ENCODE data around the gene RAB18. TPM values are rescaled to one million over a fixed set of nuclear protein-coding genes. Genes with fewer than 3 reads are reported as not detected.

RAB18 gene
- polyA plus RNA-seq, 1 experiment = 15.6 TPM

GRCh38 chr10:27578316-27578715 lies 74.2 kb downstream of the RAB18 start:
- Histone ChIP-seq H3K4me3 (ENCODE audit: low read depth, low read length) (no peak overlapping the region), H3K36me3 (ENCODE audit: control insufficient read depth, insufficient read depth, low read length) (no peaks in the 10 kb centered on the region), H3K27me3 (ENCODE audit: control insufficient read depth, insufficient read depth, low read length) (no peaks in the 10 kb centered on the region)
- ChIA-PET POLR2A (no interaction called here), CTCF (interaction anchor here (0.6 kb wide), 1 partner anchor 13 kb away, joined by 3 read pairs; no protein-coding TSS in a partner anchor)
- no peak for TF ChIP-seq CTCF (IDR thresholded peaks at IDR 0.05; ENCODE audit: insufficient read depth, low read depth, low read length)
- DNase-seq (ENCODE audit: low read depth) = no peak

- no peak overlapping the region for H3K4me3 ChIP-seq (ENCODE audit: low read depth, low read length)
- no peaks in the 10 kb centered on the region for H3K36me3 ChIP-seq (ENCODE audit: control insufficient read depth, insufficient read depth, low read length)
- ChIA-PET CTCF (no interaction called here), POLR2A (no interaction called here)
- no peaks in the 10 kb centered on the region for H3K27me3 ChIP-seq (ENCODE audit: control insufficient read depth, insufficient read depth, low read length)
- DNase-seq (ENCODE audit: low read depth) = no peak
- no peak for TF ChIP-seq CTCF (IDR thresholded peaks at IDR 0.05; ENCODE audit: insufficient read depth, low read depth, low read length)
These were observed 77.1 kb downstream of the RAB18 start for GRCh38 chr10:27581225-27581624.

GRCh38 chr10:27584302-27584701 lies 80.2 kb downstream of the RAB18 start:
- Histone ChIP-seq H3K36me3 (ENCODE audit: control insufficient read depth, insufficient read depth, low read length) (no peaks in the 10 kb centered on the region), H3K27me3 (ENCODE audit: control insufficient read depth, insufficient read depth, low read length) (no peaks in the 10 kb centered on the region), H3K4me3 (ENCODE audit: low read depth, low read length) (no peak overlapping the region)
- ChIA-PET POLR2A (no interaction called here), CTCF (no interaction called here)
- TF ChIP-seq CTCF (IDR thresholded peaks at IDR 0.05; ENCODE audit: insufficient read depth, low read depth, low read length) = no peak
- no peak for DNase-seq (ENCODE audit: low read depth)

Other genes with a start within 250 kb of the RAB18 start
- 68.1 and 72.9 TPM in 2 replicates for gene MKX, start 241.5 kb downstream of the RAB18 start, polyA plus RNA-seq (2011; rRNA removed)